CD4-positive, alpha-beta T cell treated with Interleukin-4 for 1 hour (primary cell): ENCODE data around the gene GDPD4.

ENCODE experiments used
- DNase-seq, 2 donors: peaks; one replicate each; pipeline ENCODE4 v3.0.0-alpha.2; 2020 to 2022

GDPD4 gene

DNA sequence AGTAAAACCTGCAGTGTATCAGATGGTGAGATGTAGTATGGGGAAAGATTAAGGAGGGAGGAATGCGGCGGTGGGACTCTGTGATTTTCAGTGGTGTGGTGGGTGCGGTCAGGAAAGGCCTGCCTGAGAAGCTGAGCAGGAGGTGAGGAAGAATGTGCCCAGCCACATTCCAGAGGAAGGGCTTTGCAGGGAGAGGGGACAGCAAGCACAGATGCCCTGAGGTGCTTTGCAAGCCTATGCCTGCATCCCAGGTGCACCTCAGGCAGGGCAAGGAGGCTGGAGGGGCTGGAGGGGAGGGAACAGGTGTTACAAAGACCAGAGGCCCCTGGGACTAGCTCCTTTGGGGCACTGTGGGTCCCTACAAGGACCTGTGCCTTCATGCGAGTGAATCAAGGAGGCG, 131.4 kb downstream of the GDPD4 start:
- no peak for DNase-seq

DNA sequence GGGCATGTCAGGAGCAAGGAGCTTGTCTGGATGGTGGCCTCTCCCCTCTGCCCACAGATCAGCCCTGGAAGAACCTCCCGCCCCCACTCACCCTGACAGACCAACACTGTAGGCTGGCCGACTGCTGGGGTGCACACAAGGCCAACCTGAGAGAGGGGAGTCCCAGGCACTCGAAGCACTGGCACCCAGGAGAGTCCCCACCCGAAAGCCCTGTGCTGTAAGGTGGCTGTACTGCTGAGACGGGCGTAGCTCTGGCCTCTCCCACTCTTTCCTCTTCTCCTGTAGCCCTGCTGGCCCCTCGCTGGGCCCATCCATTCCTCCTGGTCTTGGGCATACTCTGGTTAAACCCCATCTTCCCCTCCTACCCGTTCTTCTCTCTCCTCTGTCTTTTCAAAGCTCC, 133.7 kb downstream of the GDPD4 start:
- no peak for DNase-seq

DNA sequence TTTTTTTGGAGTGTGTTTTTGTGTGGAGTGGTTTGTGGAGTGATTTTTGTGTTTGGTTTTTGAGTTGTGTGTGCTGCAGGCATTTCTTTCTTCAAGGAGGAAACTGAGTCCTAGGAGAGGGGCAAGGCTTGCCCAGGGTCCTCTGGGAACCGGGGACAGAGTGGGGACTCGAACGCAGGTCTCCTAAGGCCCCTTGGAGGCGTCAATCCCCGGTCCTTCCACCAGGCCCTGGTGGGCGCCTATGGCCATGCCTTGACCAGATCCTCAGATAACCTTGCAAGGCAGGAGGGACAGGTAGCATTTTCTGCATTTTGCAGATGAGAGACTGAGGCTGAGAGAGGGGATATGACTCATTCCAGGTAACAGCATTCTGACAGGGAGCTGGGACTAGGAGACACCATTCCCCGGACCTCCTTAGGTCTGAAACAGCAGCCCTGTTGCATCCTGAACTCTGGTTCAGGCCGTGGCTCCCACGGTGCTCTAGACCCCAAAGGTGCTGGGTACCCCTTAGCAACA, 134.3 kb downstream of the GDPD4 start:
- no peak for DNase-seq
